Activated T-cell treated with anti-CD3 and anti-CD28 coated beads for 4 hours (primary cell): ENCODE measurements around the gene MBTPS1.

Source experiments
- DNase-seq: peaks from one replicate; pipeline ENCODE4 v3.0.0-alpha.2; 2020

The MBTPS1 gene

DNA sequence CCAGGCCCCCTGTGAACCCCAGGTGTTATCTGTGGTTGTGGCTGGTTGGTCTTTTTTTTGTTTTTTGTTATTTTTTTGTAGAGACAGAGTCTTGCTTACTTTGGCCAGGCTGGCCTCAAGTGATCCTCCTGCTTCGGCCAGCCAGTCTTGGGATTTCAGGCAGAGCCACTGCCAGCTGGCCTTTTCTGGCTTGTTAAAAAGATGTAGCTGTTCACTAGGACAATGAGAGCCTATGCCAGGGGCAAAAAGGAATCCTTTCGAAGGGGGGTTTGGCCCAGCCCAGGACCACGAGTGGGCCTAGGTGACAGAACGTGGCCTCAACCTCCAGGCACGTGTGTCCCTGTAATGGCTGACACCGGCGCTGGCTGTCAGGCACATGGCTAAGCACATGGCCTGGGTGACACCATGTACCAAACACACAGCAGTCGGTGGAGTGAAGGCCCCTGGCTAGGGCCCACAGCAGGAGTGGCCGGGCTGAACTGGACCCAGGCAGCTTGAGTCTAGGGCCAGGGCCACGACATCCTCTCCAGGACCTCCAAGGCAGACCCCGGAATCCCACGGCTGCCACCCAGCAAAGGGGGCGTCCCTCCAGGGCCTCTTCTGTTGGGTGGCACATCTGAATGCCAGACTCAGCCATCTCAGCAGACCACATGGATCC lies 67.2 kb downstream of the MBTPS1 start:
- no peak for DNase-seq

DNA sequence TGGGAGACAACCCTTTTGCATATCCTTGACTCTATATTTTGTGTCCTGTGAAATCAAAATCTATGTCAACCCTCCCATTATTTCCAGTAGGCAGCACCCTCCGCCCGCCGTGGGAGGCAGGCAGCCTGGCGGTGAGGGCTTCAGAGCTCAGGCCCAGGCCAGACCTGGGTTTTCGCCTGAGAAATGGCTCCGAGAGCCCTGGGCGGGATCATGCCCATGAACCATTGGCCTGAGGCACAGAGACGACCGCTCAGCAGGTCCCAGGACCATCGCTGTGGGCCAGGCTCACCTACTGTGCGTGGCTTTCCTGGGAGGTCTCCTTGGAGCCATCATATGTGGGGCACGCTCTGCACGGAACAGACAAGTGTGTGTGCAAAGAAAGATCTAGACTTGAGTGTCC lies 67.9 kb downstream of the MBTPS1 start:
- no peak for DNase-seq

DNA sequence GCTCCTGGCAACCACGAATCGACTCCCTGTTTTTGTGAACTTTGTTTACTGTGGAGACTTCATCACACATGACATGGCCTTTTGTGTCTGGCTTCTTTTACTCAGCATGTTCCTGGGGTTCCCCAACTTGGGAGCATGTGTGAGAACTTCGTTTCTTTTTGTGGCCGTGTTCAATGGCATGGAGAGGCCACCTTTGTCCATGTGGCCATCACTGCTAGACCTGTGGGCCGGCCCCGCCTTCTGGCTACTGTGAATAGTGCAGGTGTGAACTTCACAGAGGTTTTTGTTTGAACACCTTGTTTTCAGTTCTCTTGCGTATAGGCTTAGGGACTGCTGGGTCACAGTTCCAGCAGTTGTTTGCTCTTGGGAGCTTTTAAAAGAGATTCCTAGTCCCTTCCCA lies 68.5 kb downstream of the MBTPS1 start:
- DNase-seq: no peak

DNA sequence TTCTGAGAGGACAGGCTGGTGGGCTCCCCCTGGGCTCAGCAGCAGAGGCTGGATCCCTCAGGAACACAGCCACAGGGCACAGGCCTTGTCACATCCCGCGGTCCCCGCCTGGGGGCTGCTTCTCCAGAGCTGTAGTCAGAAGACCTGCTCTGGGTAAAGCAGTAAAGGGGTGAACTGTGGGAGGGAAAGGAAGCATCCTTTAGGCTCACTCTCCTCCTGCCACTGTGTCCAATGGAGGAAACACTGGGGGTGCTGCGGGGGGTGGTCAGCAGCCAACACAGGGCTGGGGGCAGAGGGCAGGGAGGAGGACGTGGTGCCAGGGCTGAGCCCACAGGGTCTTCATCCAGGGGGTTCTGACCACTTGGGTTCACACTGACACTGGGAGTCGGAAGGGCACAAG lies 69.1 kb downstream of the MBTPS1 start:
- no peak for DNase-seq

DNA sequence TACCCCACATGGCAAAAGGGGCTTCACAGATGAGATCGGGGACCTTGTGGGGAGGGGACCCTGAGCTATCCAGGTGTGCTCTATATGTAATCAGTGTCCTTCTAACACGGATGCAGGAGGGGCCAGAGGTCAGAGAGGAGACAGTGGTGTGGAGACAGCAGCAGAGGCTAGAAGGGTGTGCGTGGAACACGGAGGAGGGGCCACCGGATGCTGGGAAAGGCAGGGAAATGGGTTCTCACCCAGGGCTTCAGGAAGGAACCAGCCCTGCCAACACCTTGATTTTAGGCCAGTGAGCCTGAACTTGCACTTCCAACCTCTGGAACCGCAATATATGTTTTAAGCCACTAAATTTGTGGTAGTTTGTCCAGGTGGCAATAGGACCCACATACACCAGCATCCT lies 69.5 kb downstream of the MBTPS1 start:
- no peak for DNase-seq

DNA sequence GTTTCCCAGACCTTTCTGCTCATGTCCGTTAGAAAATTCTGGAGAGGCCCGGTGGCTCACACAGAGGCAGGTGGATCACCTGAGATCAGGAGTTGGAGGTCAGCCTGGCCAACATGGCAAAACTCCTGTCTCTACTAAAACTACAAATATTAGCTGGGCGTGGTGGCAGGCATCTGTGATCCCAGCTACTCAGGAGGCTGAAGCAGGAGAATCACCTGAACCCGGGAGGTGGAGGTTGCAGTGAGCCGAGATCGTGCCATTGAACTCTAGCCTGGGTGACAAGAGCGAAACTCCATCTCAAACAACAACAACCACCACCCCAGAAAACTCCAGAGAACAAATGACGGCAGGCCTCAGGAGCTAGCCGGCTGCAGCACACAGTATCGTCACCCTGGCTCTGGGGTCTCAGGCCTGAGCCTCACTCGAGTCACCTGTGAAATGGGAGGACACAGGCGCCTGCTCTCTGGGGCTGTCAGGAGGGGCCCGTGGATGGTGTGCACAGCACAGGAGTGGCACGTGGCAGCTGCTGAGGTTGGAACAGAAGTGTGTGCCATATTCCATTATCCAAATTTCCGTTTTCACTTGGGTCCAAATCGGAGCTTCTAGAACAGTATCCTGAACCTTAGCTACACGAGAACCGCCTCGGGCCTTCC lies 70.8 kb downstream of the MBTPS1 start:
- DNase-seq: no peak

DNA sequence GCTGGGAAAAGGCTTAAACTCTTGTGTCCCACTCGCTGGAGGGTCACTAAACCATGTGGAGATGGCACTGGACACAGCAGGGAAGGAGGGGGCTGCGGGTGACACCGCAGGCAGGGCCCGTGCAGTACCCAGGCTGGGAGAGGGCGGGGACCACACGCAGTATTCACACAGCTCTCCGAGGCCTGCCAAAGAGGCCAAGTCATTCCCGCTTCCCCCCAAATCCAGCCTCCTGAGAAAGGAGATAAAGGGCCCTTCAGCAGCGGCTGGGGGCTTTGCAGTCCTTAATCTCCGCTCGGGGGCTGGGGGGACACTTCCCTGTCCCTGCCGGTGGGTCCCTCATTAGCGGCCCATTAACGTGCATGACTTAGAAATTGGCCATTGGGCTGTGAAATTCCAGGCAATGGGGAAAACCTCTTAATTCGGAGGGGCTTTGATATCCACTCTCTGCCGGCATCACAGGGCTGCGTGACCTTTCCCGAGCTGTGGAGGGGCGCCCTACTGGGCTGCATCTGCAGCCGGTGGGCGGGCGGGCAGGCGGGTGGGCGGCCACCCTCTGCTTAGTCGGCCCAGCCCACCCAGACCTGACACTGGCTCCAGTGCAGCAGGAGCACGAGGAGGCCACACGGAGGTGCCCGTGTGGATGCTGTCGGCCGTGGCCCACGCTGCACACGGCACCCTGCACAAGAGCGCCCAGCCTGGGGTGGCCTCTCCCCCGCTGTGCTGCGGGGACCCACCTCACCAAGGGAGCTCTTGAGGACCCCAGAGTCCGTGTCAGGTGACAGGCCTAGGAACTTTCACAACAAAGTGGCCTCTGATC lies 71.5 kb downstream of the MBTPS1 start:
- DNase-seq: no peak

DNA sequence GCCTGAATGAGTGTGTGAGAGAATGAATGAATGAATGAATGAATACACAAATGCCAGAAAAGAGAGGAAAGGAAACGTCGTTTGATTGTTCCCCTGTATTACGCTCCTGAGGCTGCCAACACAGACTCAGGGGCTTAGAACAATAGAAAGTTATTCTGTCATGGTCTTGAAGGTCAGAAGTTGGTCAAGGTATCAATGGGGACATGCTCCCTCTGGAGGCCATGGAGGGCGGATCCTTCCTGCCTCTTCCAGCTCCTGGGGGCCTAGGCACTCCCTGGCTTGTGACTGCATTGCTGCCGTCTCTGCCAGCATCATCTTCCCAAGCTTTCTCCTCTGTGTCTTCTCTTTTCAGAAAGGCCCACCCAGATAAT lies 72.6 kb downstream of the MBTPS1 start:
- DNase-seq: no peak

DNA sequence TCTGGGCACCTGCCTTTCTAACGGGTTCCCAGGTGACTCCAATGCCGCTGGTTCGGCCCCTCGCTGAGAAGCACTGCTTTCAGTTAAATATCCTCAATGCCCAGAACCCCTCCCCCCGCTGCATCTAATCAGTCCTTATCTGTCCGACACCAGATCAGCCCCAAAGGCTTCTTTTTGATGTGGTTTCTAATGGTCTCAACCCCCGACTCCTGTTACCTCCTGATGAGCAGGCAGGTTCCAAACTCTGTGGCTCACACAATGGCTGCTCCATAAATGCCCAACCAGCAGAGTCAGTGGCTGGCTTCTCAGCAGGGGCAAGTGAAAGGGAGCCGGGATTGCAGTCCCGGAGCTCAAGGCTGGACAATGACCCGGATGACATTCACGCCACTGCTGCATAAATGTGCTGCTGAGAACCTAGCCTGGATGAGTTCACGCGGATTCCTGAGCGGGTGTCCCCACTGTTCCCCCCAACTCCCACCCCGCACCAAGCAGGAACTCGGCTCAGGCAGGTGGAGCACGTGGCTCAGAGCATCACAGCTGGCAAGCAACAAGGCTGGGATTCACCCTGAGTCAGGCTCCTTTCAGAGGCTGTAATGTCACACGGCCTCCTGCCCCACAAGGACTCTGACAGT lies 73.1 kb downstream of the MBTPS1 start:
- no peak for DNase-seq

DNA sequence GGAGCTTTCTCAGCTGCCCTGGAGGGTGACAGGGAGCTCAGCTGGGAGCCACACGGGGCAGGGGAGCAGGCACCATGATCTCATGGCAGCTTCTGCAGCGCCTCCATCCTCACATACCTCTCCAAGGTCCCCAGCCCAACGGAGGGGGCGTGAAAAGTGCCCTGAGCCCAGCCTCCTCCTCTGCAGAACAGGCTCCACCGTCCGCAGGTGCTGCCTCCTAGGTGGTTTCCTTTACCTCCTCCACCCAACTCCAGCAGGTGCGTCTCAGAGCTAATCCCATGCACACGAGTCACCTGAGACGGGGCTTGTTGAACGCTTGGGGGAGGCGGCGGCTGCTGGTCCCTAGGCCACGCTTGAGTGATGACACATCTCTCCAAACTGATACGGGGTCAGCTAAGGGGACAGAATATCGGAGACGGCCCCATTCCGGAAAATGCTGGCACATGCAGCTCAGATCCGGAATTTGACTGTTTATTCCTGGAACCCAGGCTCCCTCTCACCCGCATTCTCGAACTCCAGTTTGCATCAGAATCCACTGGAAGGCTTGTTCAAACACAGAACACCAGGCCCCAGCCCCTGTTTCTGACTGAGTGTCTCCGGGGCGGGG lies 73.8 kb downstream of the MBTPS1 start:
- DNase-seq: no peak

DNA sequence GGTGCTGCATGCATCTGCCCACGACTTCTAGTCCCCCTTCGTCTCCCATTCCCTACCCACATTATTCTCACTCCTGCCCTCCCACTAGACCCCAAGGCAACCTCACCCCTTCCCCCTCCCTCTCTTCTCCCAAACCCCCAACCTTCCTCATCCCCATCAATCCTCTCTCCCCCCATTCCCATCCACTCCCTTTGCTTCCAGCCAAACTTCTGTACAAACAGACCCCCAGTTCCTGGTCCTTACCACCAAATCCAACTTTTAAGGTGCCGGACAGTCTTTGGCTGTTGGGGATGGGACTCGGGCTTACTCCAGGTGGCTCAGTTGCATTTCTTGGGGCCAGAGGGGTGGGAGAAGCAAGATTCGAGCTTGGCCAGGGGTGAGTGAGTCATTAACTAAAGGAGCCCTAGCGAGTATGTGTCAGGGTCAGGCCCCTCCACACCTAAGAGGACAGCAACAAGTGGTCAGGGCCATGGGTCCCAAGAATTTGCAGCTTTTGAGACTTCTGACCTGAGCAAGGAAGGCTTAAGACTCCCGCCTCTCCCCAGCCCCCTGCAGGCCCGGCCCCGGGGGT lies 74.3 kb downstream of the MBTPS1 start, which contains the start of gene SLC38A8:
SLC38A8 (minus strand) TSS at position 488 of the 571 bp plus-strand sequence. CDS start 638 bp downstream, outside the sequence.
- DNase-seq: no peak

DNA sequence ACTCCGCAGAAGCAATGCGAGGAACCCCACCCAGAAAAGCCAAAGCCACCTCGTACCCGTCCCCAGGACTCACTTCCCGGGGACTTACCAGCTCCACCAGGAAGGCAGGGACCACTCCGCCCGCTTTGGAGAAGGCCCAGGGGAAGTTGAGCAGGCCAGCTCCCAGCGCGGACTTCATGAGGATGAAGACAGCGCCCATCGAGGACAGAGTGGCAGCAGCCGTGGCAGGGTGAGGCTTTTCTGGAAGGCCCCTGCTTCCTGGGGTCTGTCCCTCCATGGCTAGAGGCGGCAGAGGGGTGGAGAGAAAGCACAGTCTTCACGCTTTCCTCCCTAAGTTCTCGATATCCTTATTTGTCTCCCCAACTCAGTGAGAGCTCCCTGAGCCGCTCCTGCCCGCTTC lies 74.9 kb downstream of the MBTPS1 start:
- DNase-seq: no peak

DNA sequence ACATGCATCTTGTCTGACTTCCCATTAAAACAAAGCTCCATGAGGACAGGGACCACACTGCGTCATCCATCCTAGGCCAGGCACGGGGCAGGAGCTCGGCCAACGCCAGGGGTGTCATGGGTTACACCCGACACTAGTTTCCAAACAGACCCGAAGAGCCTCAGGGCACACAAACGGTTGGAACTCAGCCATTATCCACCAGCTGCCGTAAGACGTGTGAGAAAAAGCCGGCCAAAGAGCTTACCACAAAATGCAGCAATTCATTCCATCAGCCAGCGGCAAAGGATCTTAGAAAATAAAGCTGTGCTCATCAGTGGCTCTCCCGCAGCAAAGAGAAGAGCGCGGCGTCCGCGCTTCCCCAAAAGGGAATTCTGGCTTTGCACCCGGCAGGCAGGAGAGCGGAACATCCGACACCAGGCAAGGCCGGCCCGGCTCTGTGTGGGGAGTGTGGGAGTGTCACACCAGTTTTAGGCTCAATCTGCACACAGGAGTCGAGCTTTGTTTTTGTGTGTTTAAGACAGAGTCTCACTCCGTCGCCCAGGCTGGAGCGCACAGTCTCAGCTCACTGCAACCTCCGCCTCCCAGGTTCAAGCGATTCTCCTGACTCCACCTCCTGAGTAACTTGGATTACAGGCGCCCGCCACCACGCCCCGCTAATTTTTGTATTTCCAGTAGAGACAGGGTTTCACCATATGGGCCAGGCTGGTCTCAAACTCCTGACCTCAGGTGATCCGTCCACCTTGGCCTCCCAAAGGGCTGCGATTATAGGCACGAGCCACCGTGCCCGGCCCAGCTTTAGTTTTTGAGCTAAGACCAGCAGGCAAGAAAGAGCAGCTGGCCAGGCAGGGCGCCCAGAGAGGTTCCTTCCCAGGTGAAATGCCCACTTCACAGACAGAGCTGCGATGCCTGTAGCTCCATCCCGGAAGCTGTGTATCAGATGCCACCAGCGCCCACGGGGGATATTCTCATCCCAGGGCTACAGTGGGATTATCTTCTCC lies 75.6 kb downstream of the MBTPS1 start:
- no peak for DNase-seq

DNA sequence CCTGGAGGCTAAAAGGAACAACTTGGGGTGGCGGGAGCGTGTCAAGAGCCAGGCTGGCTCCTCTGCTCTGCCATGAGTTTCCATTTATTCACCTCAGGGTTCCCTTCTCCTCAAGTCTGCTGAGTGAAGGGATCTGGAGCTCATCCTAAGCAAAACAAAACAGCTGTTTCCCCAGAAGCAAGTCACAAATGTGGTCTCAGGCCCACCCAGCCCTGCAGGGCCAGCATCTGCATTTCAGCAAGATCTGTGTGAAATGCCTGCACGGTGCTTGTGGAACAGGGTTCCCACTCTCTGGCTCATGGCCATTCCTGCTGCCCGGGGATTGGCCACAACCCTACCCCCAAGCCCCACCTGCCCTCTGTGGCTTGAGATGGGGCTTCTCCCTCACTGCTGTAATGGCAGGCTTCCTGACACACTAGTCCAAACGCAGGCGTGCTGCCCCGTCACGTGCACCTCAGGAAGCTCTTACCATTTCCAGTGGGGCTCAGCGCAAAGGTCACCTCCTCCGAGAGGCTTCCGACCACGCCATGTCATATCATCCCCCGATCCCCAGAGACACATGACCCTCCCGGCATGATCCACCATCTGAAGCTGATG lies 76.4 kb downstream of the MBTPS1 start:
- no peak for DNase-seq

DNA sequence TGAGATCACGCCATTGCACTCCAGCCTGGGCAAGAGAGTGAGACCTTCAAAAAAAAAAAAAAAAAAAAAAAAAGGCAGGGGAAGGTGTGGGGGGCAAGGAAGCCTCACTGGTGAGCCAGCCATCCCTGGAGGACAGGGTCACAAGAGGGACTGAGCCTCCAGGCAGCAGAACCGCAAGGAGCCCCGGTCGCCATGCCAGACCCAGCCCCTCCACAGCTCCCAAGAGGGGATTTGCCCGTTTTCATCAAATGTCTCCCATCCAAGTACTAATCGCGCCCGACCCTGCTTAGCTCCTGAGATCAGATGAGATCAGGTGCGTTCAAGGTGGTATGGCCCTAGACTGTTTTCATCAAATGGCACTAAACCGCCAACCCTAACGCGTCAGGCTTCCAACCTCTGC lies 77.0 kb downstream of the MBTPS1 start:
- DNase-seq: no peak

DNA sequence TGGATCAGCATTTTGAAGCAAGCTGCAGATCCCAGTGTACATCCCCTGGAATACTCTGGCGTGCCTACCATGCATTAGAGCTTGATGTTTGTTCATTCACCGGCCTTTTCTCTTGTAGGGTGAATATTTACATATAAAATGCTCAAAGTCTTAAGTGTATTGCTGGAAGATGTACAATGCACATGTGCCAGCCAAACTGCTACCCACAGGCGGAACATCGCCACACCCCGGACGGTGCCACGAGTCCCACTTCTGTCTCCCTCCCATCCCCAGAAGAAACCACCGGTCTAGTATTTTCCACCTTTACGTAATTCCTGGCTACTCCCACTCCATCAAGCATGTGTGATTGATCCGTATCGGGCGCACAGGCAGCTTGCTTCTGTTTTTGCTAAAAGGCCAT lies 78.3 kb downstream of the MBTPS1 start:
- DNase-seq: no peak

DNA sequence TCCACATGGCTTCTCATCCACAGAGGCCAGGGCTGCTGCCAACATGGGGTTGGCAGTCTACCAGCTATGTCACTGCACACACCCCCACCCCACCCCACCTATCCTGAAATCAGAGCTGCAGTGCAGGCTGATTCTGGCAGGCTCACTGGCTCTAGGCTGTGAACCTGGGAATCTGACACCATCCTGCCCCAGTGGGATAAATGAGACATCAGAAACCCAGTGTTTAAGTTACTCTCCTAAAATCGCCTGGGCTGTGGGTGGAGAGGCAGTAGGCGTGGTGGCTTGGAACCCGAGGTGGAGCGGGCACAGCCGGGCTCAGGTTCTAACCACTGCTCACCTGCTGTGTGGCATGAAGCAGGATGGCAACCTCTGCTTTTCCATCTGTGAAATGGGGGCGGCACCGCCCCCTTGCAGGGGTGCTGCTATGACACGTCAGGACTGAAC lies 79.7 kb downstream of the MBTPS1 start:
- DNase-seq: no peak

DNA sequence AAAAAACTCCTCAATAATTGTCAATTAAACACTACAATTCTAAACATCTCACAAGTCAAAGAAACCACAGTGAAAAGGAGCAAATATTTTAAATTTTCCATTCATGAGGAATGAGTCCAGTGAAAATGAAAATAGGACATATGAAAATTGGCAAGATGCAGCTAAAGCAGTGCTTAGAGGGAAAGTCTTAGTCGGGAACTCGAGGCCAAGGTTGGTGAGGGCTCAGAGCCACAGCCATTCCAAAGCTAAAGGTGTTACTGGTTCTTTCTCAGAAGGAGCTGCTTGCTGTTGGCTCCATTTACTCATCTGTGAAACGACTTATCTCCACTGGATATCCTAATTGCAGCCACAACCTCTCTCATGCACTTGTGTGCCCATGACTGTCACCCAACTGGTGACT lies 80.6 kb downstream of the MBTPS1 start:
- no peak for DNase-seq

DNA sequence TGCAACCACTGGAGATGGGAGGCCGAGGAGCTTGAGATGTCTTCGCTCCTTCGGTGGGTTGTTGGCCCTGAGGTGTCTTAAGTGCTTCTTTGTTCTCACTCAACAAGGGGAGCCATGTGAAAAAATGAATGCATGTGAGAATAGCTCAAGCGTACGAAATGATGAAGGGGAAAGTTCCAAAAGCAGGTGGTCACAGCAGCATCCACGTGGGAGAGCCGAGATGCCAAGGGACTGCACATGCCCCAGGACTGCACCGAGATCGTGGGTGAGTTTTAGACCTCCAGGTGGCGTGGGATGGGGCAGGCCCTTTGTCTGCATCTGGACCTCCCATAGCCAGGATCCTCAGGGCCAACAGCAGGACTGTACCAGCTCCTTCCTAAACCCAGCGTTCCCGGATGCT lies 82.2 kb downstream of the MBTPS1 start:
- no peak for DNase-seq

DNA sequence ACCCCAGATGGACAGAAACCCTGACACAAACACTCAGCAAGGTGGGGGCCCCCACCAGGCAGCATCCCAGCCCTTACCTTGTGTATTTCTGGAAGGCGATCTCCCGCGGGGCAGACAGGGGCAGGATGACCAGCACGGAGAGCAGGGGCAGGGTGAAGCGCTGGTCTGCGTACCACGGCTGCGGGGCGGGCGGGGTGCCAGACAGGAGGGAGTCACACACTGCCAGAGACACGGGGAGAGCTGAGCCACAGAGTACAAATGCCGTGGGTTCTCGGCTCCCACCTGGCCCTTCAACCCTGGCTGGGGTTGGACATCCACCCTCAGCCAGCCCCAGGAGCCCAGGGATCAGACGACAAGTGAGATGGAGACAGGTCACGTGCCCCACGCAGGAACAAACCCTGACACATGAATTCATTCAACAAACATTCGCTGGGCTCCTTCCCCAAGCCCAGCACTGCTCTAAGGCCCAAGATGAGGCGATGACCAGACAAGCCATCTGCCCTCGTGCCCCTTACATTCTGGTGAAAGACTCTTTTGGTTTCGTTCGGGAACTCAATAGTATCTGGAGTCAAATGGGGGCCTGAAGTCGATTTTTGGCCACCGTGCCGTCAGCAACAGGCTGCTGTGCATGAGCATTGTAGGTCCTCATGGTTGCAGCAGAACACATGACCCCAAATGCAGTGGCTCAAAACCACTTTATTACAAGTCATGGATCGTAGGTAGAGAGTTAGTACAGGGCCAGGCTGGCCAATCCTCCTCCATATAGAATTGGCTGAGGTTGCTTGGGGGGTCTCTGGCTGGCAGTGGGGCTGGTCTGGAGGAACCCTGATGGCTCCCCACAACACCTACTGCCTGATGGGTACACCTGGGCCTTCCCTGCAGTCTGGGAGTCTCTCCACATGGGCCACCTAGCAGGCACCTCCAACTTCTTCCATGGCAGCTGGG lies 83.2 kb downstream of the MBTPS1 start:
- no peak for DNase-seq
